GM21528 (cell line): Measurements from ENCODE around the gene ARL15.

ENCODE experiments used
- ATAC-seq: cut with Tn5 transposase; IDR thresholded peaks from one replicate; pipeline ENCODE4 v1.9.1; 2021; ENCODE audit warnings: mild to moderate bottlenecking, moderate library complexity; ENCODE audit not compliant: unreplicated experiment, low FRiP score

The ARL15 gene

DNA sequence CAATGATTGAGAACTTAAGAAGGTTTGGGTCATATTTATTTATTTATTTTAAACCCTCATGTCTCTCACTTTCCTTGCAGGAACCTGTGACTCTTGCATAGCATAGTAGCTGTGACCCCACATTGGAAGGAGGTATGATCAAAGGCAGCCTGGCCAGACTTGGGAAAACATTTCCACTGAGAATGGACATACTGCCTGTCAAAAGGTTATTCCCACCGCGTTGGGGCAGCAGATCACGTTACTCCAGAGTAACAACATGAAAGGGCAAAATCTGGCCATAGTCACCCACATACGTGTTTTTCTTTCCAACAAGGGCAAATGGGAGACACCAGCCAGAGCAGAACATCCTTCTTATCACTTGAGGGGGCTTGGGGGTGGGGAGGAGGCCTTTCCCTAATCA lies 95.7 kb downstream of the ARL15 start:
- ATAC-seq, result no peak

GRCh38 chr5:54212331-54212730 lies 98.0 kb downstream of the ARL15 start:
- no peak for ATAC-seq

GRCh38 chr5:54211912-54212311 lies 98.5 kb downstream of the ARL15 start:
- no peak for ATAC-seq

- ATAC-seq, result no peak
These were observed 102.8 kb downstream of the ARL15 start for GRCh38 chr5:54207566-54207965.

DNA sequence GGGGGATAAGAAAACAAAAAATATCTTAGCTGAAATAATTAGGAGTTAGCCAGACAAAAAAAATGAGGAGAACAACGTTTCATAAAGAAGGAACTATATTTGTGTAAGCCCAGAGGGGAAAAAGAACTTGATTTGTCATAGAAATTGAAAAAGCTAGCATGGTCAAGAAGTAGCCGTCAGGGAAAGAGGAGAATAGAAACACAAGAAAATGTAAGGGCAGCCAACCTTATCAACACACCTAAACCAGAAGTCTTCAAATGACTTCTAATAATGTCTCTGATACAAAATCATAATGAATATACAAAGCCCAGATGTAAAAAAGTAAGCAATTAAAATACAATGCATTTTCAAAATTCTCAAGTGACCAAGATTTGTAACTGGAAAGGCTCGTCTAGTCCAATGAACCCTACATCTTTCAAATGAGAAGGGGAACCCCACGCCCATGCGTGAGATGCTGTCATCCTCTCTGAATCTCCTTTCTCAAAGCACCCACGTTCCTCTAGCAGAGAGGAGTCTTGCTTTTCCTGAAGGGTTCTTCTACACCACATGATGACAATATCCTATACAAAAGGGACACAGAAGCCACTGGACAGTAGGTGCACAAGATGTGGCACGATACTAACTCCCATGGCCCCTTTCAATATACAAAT lies 103.7 kb downstream of the ARL15 start:
- ATAC-seq, result no peak

- ATAC-seq, result no peak
These were observed 104.5 kb downstream of the ARL15 start for GRCh38 chr5:54205918-54206317.

GRCh38 chr5:54205453-54205852 lies 104.9 kb downstream of the ARL15 start:
- no peak for ATAC-seq

GRCh38 chr5:54197018-54197417 lies 113.4 kb downstream of the ARL15 start:
- ATAC-seq, result no peak

DNA sequence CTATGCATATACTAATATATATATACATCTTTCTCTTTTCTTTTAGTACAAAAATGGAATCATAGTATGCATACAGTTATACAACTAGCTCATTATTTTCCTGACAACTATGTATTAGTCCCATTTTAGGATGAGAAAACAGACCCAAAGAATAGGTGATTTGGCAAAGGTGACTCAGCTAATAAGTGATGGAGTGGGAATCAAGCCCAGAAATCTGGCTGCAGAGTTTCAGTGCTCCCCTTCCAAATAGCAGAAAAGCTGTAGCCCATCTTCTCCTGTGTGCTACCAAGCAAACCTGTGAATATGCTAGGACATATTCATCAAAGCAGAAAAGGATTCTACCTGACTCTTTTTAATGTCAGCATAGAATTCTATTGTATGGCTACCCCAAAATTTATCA lies 114.7 kb downstream of the ARL15 start:
- no peak for ATAC-seq

GRCh38 chr5:54194318-54194717 lies 116.1 kb downstream of the ARL15 start:
- no peak for ATAC-seq

- ATAC-seq, result no peak
These were observed 122.7 kb downstream of the ARL15 start for GRCh38 chr5:54187694-54188093.

DNA sequence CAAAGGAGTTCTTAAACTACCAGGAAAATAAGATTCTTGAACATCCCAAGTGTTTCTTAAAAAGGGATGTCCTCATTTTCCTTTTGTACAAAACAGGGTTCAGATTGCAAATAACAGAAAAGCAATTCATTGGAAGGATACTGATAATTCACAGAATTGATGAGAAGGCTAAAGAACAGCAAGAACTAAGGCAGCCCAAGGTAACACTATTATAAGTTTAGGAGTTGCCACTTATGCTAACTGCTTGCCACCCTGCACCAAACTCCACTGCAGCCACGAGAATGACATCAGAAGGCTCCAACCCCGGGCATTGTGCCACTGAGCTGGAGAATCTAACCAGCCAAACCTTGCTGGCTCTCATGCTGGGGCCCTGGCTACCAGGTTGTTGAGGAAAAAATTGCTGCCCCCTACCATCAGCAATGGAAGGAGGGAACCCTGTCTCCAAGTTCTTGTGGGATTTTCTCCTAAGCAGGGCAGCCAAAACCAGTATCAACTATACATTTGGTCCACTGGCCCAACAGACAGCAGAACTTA lies 123.4 kb downstream of the ARL15 start:
- no peak for ATAC-seq

GRCh38 chr5:54186108-54186507 lies 124.3 kb downstream of the ARL15 start:
- no peak for ATAC-seq

DNA sequence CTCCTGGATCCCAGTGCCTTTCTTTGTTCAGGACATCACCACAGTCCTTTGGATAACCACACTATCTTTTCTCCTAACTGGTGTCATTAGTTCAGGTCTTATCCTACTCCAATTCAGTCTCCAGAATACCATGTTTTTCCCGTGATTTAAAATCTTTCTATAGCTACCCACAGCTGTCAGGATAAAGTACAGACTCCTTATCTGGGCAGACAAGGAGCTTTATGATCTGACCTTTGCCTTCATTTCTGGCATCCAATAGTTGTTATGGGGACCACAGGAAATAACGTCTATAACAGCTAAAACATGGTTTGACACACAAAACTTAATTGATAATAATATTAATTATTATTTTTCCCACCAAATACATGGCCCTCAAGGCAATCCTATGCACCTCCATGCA lies 125.6 kb downstream of the ARL15 start:
- ATAC-seq, result no peak

DNA sequence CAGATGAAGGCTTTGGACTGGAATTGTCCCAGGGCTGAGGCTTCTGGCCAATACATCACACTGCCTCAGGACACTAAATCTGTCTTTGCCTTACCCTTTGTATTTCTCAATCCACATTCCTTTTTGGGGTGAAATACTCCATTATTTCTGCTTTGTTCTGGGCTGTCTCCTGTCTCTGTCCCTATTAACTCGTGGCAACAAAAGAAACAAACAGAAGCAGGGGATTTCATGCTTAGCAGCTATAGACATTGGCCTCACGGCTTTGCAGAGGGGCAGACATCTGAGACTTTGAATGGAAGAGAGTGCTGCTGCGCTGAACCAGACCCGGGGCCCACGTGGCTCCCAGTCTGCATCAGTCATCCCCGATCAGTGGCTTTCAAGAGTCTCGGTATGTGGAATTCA lies 129.7 kb downstream of the ARL15 start:
- ATAC-seq, result no peak

DNA sequence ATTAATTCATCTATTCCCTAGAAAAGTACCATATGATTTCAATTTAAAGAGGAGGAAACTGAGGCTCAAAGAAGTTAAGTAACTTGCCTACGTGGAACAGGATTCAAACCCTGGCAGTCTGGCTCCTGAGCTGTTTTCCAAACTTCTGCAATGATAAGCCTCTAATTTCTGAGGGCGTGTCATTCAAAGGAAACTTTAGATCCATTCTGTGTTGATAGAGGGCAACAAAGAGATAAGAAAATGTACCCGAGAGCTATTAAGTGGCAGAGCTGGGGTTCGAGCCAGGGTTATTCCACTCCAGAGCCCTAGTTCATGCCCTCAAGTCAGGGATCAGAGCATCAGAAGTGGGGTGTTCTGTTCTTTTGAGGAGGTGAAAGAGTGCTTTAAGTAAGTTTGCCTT lies 131.4 kb downstream of the ARL15 start:
- ATAC-seq, result no peak

GRCh38 chr5:54178207-54178606 lies 132.2 kb downstream of the ARL15 start:
- ATAC-seq, result no peak

GRCh38 chr5:54177058-54177457 lies 133.3 kb downstream of the ARL15 start:
- no peak for ATAC-seq

GRCh38 chr5:54176066-54176830 lies 134.1 kb downstream of the ARL15 start:
- no peak for ATAC-seq

- ATAC-seq, result no peak
These were observed 137.1 kb downstream of the ARL15 start for GRCh38 chr5:54173251-54173650.

DNA sequence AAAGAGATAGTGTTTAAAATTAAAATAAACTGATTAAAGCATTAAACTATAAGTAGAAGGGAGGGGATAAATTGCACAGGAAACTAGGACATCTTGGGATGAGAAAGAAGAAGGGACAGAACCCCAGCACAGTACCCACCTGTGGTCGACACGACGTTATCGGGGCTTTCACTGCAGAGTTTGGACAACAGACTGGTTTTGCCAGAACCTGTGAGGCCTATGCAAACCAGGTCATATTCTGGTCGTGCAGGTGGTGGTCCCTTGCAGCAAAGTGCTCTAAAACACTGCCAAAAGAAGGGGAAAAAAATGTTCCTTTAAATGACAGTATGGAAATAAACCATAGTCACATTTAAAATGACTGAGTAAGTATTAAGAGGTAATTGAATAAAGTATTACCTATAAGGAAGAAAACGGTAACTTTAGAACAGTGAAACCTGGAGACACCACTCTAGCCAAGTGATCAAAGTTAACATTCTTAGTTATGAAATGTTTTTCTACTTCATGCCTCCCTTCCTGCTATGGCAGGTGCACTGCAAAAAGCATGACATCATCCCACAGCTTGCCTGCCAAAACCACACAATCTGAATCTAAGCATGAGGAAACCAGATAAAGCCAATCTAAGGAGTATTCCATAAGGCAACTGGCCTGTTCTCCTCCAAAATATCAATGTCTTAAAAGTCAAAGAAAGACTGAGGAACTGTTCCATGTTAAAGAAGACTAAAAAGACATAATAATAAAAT lies 138.6 kb downstream of the ARL15 start:
- ATAC-seq, result no peak
